SK-N-SH (cell line): ENCODE data around the gene TBX6.

Experiments used
- EZH2phosphoT487 ChIP-seq: fragments of 200-600 bp; sonication (generic); IDR thresholded peaks from 2 replicates; pipeline ENCODE4 v1.6.1; 2017; ENCODE audit warnings: low read depth, mixed run types, mild to moderate bottlenecking, antibody characterized with exemption, moderate library complexity, borderline replicate concordance
- GABPA ChIP-seq: IDR thresholded peaks from 2 replicates; pipeline ENCODE4 v1.4.0; 2012; ENCODE audit warnings: low read depth, mild to moderate bottlenecking
- JUND ChIP-seq: IDR thresholded peaks from 2 replicates; pipeline ENCODE4 v1.4.0; 2012
- MXI1 ChIP-seq: IDR thresholded peaks from 2 replicates; pipeline ENCODE4 v1.6.1; 2012; ENCODE audit warnings: mild to moderate bottlenecking, low read depth, low read length, improper control_type of control experiment
- POLR2AphosphoS5 ChIP-seq: IDR thresholded peaks from 2 replicates; pipeline ENCODE4 v1.6.1; 2012; ENCODE audit warnings: low read depth, low read length
- RAD21 ChIP-seq: IDR thresholded peaks from 2 replicates; pipeline ENCODE4 v1.6.1; 2012; ENCODE audit warnings: mild to moderate bottlenecking, low read length
- RXRA ChIP-seq: IDR thresholded peaks from 2 replicates; pipeline ENCODE4 v1.4.0; 2012; ENCODE audit warnings: low read depth, mild to moderate bottlenecking, borderline replicate concordance
- SMC3 ChIP-seq: IDR thresholded peaks from 2 replicates; pipeline ENCODE4 v1.6.1; 2012; ENCODE audit warnings: low read depth, low read length, improper control_type of control experiment
- TEAD4 ChIP-seq: IDR thresholded peaks from 2 replicates; pipeline ENCODE4 v1.4.0; 2012; ENCODE audit warnings: mild to moderate bottlenecking, borderline replicate concordance; ENCODE audit not compliant: insufficient read depth
- USF1 ChIP-seq: IDR thresholded peaks from 2 replicates; pipeline ENCODE4 v1.4.0; 2012; ENCODE audit warnings: low read depth, borderline replicate concordance
- YY1 ChIP-seq: IDR thresholded peaks from 2 replicates; pipeline ENCODE4 v1.4.0; 2012; ENCODE audit warnings: low read depth, mild to moderate bottlenecking
- TF ChIP-seq, protein P1 (sequence below): fragments of 200-600 bp; sonication (generic); IDR thresholded peaks from 2 replicates; pipeline ENCODE4 v1.6.1; 2017; ENCODE audit warnings: antibody characterized with exemption, mild to moderate bottlenecking, moderate library complexity
- TF ChIP-seq, protein P2 (sequence below): IDR thresholded peaks from 2 replicates; pipeline ENCODE4 v1.6.1; 2012; ENCODE audit warnings: mild to moderate bottlenecking, low read depth, low read length, moderate library complexity
- TF ChIP-seq, protein P3 (sequence below): fragments of 150-350 bp; IDR thresholded peaks from 2 replicates; pipeline ENCODE4 v1.6.1; 2017; ENCODE audit warnings: antibody characterized with exemption, low read length, low read depth, borderline replicate concordance

- TF ChIP-seq SMC3 (no peak), EZH2phosphoT487 (no peak), MXI1 (no peak), YY1 (no peak), POLR2AphosphoS5 (no peak), GABPA (no peak), RXRA (no peak), JUND (no peak), USF1 (no peak), TEAD4 (no peak), RAD21 (no peak)
- TF ChIP-seq, protein P1, sequence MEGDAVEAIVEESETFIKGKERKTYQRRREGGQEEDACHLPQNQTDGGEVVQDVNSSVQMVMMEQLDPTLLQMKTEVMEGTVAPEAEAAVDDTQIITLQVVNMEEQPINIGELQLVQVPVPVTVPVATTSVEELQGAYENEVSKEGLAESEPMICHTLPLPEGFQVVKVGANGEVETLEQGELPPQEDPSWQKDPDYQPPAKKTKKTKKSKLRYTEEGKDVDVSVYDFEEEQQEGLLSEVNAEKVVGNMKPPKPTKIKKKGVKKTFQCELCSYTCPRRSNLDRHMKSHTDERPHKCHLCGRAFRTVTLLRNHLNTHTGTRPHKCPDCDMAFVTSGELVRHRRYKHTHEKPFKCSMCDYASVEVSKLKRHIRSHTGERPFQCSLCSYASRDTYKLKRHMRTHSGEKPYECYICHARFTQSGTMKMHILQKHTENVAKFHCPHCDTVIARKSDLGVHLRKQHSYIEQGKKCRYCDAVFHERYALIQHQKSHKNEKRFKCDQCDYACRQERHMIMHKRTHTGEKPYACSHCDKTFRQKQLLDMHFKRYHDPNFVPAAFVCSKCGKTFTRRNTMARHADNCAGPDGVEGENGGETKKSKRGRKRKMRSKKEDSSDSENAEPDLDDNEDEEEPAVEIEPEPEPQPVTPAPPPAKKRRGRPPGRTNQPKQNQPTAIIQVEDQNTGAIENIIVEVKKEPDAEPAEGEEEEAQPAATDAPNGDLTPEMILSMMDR = no peak
- TF ChIP-seq, protein P2, sequence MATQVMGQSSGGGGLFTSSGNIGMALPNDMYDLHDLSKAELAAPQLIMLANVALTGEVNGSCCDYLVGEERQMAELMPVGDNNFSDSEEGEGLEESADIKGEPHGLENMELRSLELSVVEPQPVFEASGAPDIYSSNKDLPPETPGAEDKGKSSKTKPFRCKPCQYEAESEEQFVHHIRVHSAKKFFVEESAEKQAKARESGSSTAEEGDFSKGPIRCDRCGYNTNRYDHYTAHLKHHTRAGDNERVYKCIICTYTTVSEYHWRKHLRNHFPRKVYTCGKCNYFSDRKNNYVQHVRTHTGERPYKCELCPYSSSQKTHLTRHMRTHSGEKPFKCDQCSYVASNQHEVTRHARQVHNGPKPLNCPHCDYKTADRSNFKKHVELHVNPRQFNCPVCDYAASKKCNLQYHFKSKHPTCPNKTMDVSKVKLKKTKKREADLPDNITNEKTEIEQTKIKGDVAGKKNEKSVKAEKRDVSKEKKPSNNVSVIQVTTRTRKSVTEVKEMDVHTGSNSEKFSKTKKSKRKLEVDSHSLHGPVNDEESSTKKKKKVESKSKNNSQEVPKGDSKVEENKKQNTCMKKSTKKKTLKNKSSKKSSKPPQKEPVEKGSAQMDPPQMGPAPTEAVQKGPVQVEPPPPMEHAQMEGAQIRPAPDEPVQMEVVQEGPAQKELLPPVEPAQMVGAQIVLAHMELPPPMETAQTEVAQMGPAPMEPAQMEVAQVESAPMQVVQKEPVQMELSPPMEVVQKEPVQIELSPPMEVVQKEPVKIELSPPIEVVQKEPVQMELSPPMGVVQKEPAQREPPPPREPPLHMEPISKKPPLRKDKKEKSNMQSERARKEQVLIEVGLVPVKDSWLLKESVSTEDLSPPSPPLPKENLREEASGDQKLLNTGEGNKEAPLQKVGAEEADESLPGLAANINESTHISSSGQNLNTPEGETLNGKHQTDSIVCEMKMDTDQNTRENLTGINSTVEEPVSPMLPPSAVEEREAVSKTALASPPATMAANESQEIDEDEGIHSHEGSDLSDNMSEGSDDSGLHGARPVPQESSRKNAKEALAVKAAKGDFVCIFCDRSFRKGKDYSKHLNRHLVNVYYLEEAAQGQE = no peak
- TF ChIP-seq, protein P3, sequence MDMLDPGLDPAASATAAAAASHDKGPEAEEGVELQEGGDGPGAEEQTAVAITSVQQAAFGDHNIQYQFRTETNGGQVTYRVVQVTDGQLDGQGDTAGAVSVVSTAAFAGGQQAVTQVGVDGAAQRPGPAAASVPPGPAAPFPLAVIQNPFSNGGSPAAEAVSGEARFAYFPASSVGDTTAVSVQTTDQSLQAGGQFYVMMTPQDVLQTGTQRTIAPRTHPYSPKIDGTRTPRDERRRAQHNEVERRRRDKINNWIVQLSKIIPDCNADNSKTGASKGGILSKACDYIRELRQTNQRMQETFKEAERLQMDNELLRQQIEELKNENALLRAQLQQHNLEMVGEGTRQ = no peak
Observed at GRCh38 chr16:30137897-30138296, 46.2 kb upstream of the TBX6 start.
